ENCODE results near the gene PRKD1. TPM values are rescaled to one million over a fixed set of nuclear protein-coding genes. Genes with fewer than 3 reads are reported as not detected.

PRKD1 gene
- total and polyA plus RNA-seq, 2 of the 13 experiments (the other 11 are each of a cell fraction or from before 2014, with no cell fraction given), result 0.22 to 1.3 TPM

- TF ChIP-seq ZNF407 (CRISPR knock-in tag; IDR thresholded peaks at IDR 0.05; ENCODE audit: not compliant biosample characterization) (no peak), ZNF143 (CRISPR knock-in tag; IDR thresholded peaks at IDR 0.05) (no peak), NFKB2 (CRISPR knock-in tag; IDR thresholded peaks at IDR 0.05; ENCODE audit: borderline replicate concordance) (no peak), PHF20 (CRISPR knock-in tag; IDR thresholded peaks at IDR 0.05) (no peak), NFE2L2 (IDR thresholded peaks at IDR 0.05; ENCODE audit: low read length) (no peak)
- TF ChIP-seq, protein P1, sequence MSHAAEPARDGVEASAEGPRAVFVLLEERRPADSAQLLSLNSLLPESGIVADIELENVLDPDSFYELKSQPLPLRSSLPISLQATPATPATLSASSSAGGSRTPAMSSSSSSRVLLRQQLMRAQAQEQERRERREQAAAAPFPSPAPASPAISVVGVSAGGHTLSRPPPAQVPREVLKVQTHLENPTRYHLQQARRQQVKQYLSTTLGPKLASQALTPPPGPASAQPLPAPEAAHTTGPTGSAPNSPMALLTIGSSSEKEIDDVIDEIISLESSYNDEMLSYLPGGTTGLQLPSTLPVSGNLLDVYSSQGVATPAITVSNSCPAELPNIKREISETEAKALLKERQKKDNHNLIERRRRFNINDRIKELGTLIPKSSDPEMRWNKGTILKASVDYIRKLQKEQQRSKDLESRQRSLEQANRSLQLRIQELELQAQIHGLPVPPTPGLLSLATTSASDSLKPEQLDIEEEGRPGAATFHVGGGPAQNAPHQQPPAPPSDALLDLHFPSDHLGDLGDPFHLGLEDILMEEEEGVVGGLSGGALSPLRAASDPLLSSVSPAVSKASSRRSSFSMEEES (CRISPR knock-in tag; IDR thresholded peaks at IDR 0.05), result no peak
Observed at GRCh38 chr14:29566194-29566593, 361.5 kb downstream of the PRKD1 start (continued).

Measured in HepG2 (cell line).